GM12878 (cell line): ENCODE data around the gene CNGB1. TPM values are rescaled to one million over a fixed set of nuclear protein-coding genes. Genes with fewer than 3 reads are reported as not detected.

Experiments
- ATAC-seq: fragments of 200-7000 bp; cut with Tn5 transposase; 3 replicates; pipeline ENCODE4 v1.9.1; 2020; ENCODE audit warnings: mild to moderate bottlenecking, moderate library complexity
- BruUV-seq: library from RNA; stranded (reverse); fragments of 400-500 nt; replicated peaks from 2 replicates; lab custom pipeline; 2021; lab: Mats Ljungman, UMichigan
- CTCF ChIA-PET: fragments of 300-600 bp; sonication (Branson Sonifier 250); formaldehyde crosslinking; extraction: SDS; loops from one replicate; lab custom pipeline; 2021; ENCODE audit warnings: inconsistent platforms; lab: Yijun Ruan, JAX
- POLR2A ChIA-PET: fragments of 350-600 bp; formaldehyde crosslinking; extraction: SDS; loops from one replicate; lab custom pipeline; 2021; ENCODE audit warnings: inconsistent platforms; lab: Charles Lee
- RAD21 ChIA-PET: fragments of 300-600 bp; sonication (Branson Sonifier 250); formaldehyde crosslinking; loops from one replicate; lab custom pipeline; 2023; ENCODE audit warnings: antibody characterized with exemption; ENCODE audit not compliant: unreplicated experiment; lab: Charles Lee
- SMC1A ChIA-PET: fragments of 300-600 bp; sonication (Branson Sonifier 250); formaldehyde crosslinking; loops from one replicate; lab custom pipeline; 2023; ENCODE audit not compliant: unreplicated experiment, uncharacterized antibody; lab: Charles Lee
- DNase-seq: peaks from one replicate; pipeline ENCODE4 v3.0.0-alpha.2; 2011; ENCODE audit warnings: low read depth, low spot score
- FAIRE-seq: peaks from 3 replicates; lab custom pipeline; 2011; peaks lifted over from hg19 to GRCh38; lab: Jason Lieb, UNC
- H2AFZ ChIP-seq: 2 replicates; pipeline ENCODE4 v1.6.0; 2011; ENCODE audit warnings: low read depth, low read length, control low read depth; ENCODE audit not compliant: control insufficient read depth
- H3K27ac ChIP-seq: 2 replicates; pipeline ENCODE4 v1.5.1; 2011; ENCODE audit warnings: control low read depth; ENCODE audit not compliant: control insufficient read depth, insufficient read depth
- H3K27me3 ChIP-seq, 2 experiments: replicated peaks in 1 of 2; 2 replicates each; pipeline versions ENCODE4 v1.6.0 to v1.6.1; 2011; ENCODE audit warnings: low read length in 1 of 2; ENCODE audit not compliant: control insufficient read depth in 2 of 2, insufficient read depth in 2 of 2
- H3K36me3 ChIP-seq, 2 experiments: 2 replicates each; pipeline ENCODE4 v1.5.1; 2011; ENCODE audit warnings: low read length in 1 of 2; ENCODE audit not compliant: control insufficient read depth in 2 of 2, insufficient read depth in 2 of 2
- H3K4me1 ChIP-seq: 2 replicates; pipeline ENCODE4 v1.6.1; 2011; ENCODE audit warnings: mild to moderate bottlenecking, low read length, moderate library complexity, mixed read lengths; ENCODE audit not compliant: control insufficient read depth, insufficient read depth
- H3K4me2 ChIP-seq: 2 replicates; pipeline ENCODE4 v1.6.0; 2011; ENCODE audit warnings: control low read depth; ENCODE audit not compliant: control insufficient read depth, insufficient read depth
- H3K4me3 ChIP-seq: fragments of 200-600 bp; sonication (generic); 2 replicates; pipeline ENCODE4 v1.5.1; 2016
- H3K79me2 ChIP-seq: 2 replicates; pipeline ENCODE4 v1.6.0; 2011; ENCODE audit warnings: low read length; ENCODE audit not compliant: control insufficient read depth, insufficient read depth
- H3K9ac ChIP-seq: 2 replicates; pipeline ENCODE4 v1.8.0; 2011; ENCODE audit warnings: low read length, control low read depth, mixed read lengths; ENCODE audit not compliant: control insufficient read depth, insufficient read depth
- H3K9me3 ChIP-seq: replicated peaks from 3 replicates; pipeline ENCODE4 v1.5.1; 2011; ENCODE audit warnings: mild to moderate bottlenecking, low read length; ENCODE audit not compliant: control insufficient read depth, insufficient read depth
- H4K20me1 ChIP-seq: 2 replicates; pipeline ENCODE4 v1.6.0; 2011; ENCODE audit not compliant: control insufficient read depth, insufficient read depth
- ASH2L ChIP-seq: fragments of 300-600, 200-600 bp; sonication (generic); IDR thresholded peaks from 2 replicates; pipeline ENCODE4 v1.6.1; 2017; ENCODE audit warnings: low read depth, mild to moderate bottlenecking, borderline replicate concordance
- BACH1 ChIP-seq: fragments of 450-650 bp; IDR thresholded peaks from 2 replicates; pipeline ENCODE4 v1.6.1; 2017; ENCODE audit warnings: mild to moderate bottlenecking, borderline replicate concordance
- BCLAF1 ChIP-seq: fragments of 450-650 bp; IDR thresholded peaks from 2 replicates; pipeline ENCODE4 v1.6.1; 2017; ENCODE audit warnings: antibody characterized with exemption, mild to moderate bottlenecking, moderate library complexity
- CEBPB ChIP-seq, 2 experiments: fragments of 150-350 bp in 1 of 2; IDR thresholded peaks; 2 replicates each; pipeline ENCODE4 v1.6.1; 2012 to 2014; ENCODE audit warnings: low read depth in 2 of 2, low read length in 2 of 2, borderline replicate concordance in 1 of 2, inconsistent platforms in 1 of 2
- CEBPZ ChIP-seq: fragments of 150-350 bp; IDR thresholded peaks from 2 replicates; pipeline ENCODE4 v1.6.1; 2016; ENCODE audit warnings: low read depth, low read length
- CTCF ChIP-seq, 3 experiments: IDR thresholded peaks in 2 of 3; conservative IDR thresholded peaks in 1 of 3; 2 replicates each; pipeline ENCODE4 v1.5.1; 2011; ENCODE audit warnings: low read depth in 3 of 3, low read length in 3 of 3, mild to moderate bottlenecking in 3 of 3, control low read depth in 2 of 3, moderate library complexity in 2 of 3, inconsistent platforms in 1 of 3, mixed read lengths in 1 of 3; ENCODE audit not compliant: control insufficient read depth in 2 of 3, insufficient read depth in 1 of 3; ENCODE audit errors: extremely low read depth in 1 of 3
- HDAC2 ChIP-seq: fragments of 200-600 bp; sonication (generic); IDR thresholded peaks from 2 replicates; pipeline ENCODE4 v1.6.1; 2017
- IKZF2 ChIP-seq, 2 experiments: fragments of 450-650 bp; IDR thresholded peaks; 2 replicates each; pipeline ENCODE4 v1.6.1; 2017; ENCODE audit warnings: mild to moderate bottlenecking in 2 of 2, moderate library complexity in 2 of 2
- RCOR1 ChIP-seq: conservative IDR thresholded peaks from 2 replicates; pipeline ENCODE4 v1.6.1; 2012; ENCODE audit warnings: low read depth, low read length, improper control_type of control experiment
- RUNX3 ChIP-seq: IDR thresholded peaks from 2 replicates; pipeline ENCODE4 v1.6.1; 2012; ENCODE audit warnings: low read length, inconsistent platforms
- SMC3 ChIP-seq: IDR thresholded peaks from 2 replicates; pipeline ENCODE4 v1.6.1; 2011; ENCODE audit warnings: low read length, improper control_type of control experiment, borderline replicate concordance
- SUPT20H ChIP-seq: IDR thresholded peaks from 2 replicates; pipeline ENCODE4 v1.6.1; 2011; ENCODE audit warnings: low read depth, mild to moderate bottlenecking, low read length, moderate library complexity, borderline replicate concordance; ENCODE audit not compliant: control insufficient read depth
- SUZ12 ChIP-seq: fragments of 200-600 bp; sonication (generic); IDR thresholded peaks from one replicate; pipeline ENCODE4 v1.6.1; 2018; ENCODE audit warnings: antibody characterized with exemption, mild to moderate bottlenecking; ENCODE audit not compliant: unreplicated experiment
- TBL1XR1 ChIP-seq: IDR thresholded peaks from 2 replicates; pipeline ENCODE4 v1.6.1; 2012; ENCODE audit warnings: low read depth, low read length, improper control_type of control experiment
- ZNF207 ChIP-seq: fragments of 450-650 bp; IDR thresholded peaks from 2 replicates; pipeline ENCODE4 v1.6.1; 2014; ENCODE audit warnings: antibody characterized with exemption, mild to moderate bottlenecking, borderline replicate concordance
- WGBS: methylation state at CpG from one replicate; pipeline ENCODE4 v1.1.6; 2016; ENCODE audit warnings: low lambda C conversion rate; ENCODE audit not compliant: insufficient replicate concordance, insufficient coverage; ENCODE audit errors: missing lambda C conversion rate; 5-methylcytosine and 5-hydroxymethylcytosine counted together
- in situ Hi-C: fragments of 300-500 bp; cut with MboI; formaldehyde crosslinking; loops from 9 replicates; pipeline ENCODE4 v1.14.3; 2018; ENCODE audit warnings: mixed read lengths
- intact Hi-C: fragments of 100-400 bp; cut with micrococcal nuclease; formaldehyde crosslinking; loops from one replicate; pipeline ENCODE4 v1.14.2; 2022; ENCODE audit not compliant: unreplicated experiment
- polyA plus RNA-seq, 11 experiments: library from polyadenylated mRNA; depleted of rRNA in 4 of 11; unstranded in 6 of 11; stranded (reverse) in 5 of 11; fragments of >200 nt; fragmentation: Nextera tagmentation in 4 of 11; fragmentation: Illumina TruSeq in 1 of 11; extraction: Ambion mirVana in 4 of 11; extraction: Trizol in 1 of 11; gene quantifications; 1 replicate in 1 of 11; 2 replicates in 10 of 11; pipeline versions ENCODE4 v1.2.1 to v1.2.3, GENCODE V29; 2011 to 2016; ENCODE audit warnings: inconsistent platforms in 2 of 11, missing spikeins in 2 of 11, low read depth in 1 of 11
- total RNA-seq, 4 experiments: library from RNA; depleted of rRNA in 3 of 4; stranded (reverse); fragments of >200 nt in 3 of 4; fragmentation: Illumina TruSeq in 1 of 4; extraction: Trizol in 1 of 4; gene quantifications; 2 replicates each; pipeline versions ENCODE4 v1.2.1 to v1.2.3, GENCODE V29; 2013 to 2021

The CNGB1 gene
- total and polyA plus RNA-seq, 10 of the 15 experiments (the other 5 are each of a cell fraction or from before 2014, with no cell fraction given), result 0.03 TPM; not detected in 9

- Histone ChIP-seq H3K9me3 (no peaks in the 10 kb centered on the region), H3K27me3 (peaks cover 0 to 2% of the 10 kb centered on the region in 2 experiments; a peak in 3 of 4 replicates), H4K20me1 (no peaks in the 10 kb centered on the region), H3K4me3 (no peak overlapping the region), H2AFZ (no peak overlapping the region), H3K4me2 (no peak overlapping the region), H3K9ac (no peak overlapping the region), H3K27ac (no peak overlapping the region), H3K4me1 (no peaks in the 10 kb centered on the region), H3K79me2 (no peaks in the 10 kb centered on the region), H3K36me3 (no peaks in the 10 kb centered on the region)
- BruUV-seq, result no TSS peak
- POLR2A ChIA-PET, result no interaction called here
- RAD21 ChIA-PET, result interaction anchor here (0.9 kb wide), 1 partner anchor 98 kb away, joined by 3 read pairs; no protein-coding TSS in a partner anchor
- WGBS, result 9% methylated on average over 8 of the region's 8 CpGs
- in situ Hi-C loops, result no loop called here
- ATAC-seq (no peak), DNase-seq (no peak), FAIRE-seq (no peak)
- CTCF ChIA-PET, result interaction anchor here (0.6 to 0.8 kb wide), 2 partner anchors 9 to 37 kb away, joined by 3 read pairs; no protein-coding TSS in a partner anchor
- intact Hi-C loops, result no loop called here
- SMC1A ChIA-PET, result no interaction called here
- TF ChIP-seq HDAC2 (no peak), RUNX3 (no peak), RCOR1 (no peak), SUPT20H (no peak), CEBPB (IDR thresholded peaks at IDR 0.05; ENCODE audit: borderline replicate concordance in 1 of 2, low read depth in 2 of 2, low read length in 2 of 2) (no peak), CTCF (IDR thresholded peaks at IDR 0.05 in 2 of 3, conservative IDR thresholded peaks at IDR 0.05 in 1 of 3; ENCODE audit: control insufficient read depth in 2 of 3, extremely low read depth in 1 of 3, insufficient read depth in 1 of 3, low read depth in 3 of 3, low read length in 3 of 3) (no peak), IKZF2 (IDR thresholded peaks at IDR 0.05) (no peak), SMC3 (no peak), BACH1 (no peak), ASH2L (no peak), ZNF207 (no peak), SUZ12 (no peak), CEBPZ (no peak), BCLAF1 (no peak), TBL1XR1 (no peak)
Measured at GRCh38 chr16:57892041-57892440, 78.9 kb downstream of the CNGB1 start.
